ENCODE data around the gene DECR2. TPM values are rescaled to one million over a fixed set of nuclear protein-coding genes. Genes with fewer than 3 reads are reported as not detected.

The DECR2 gene
- total and polyA plus RNA-seq, 2 of the 13 experiments (the other 11 are each of a cell fraction or from before 2014, with no cell fraction given) = 36.3 to 44.6 TPM

GRCh38 chr16:363766-364490, 37.8 kb upstream of the DECR2 start (continued):
- peak; percentile 55 for TF ChIP-seq RFX3 (CRISPR knock-in tag; IDR thresholded peaks at IDR 0.05)

- no TSS peak for BruUV-seq (replicated peaks)
- 65% methylated on average over 15 of the region's 19 CpGs for WGBS (ENCODE audit: low lambda C conversion rate)
- peaks cover 3% of the 10 kb centered on the region for H3K79me2 ChIP-seq (ENCODE audit: insufficient read depth, low read length)
- H3K4me2 ChIP-seq (ENCODE audit: low read depth, low read length) = peak overlapping the region; percentile 71
- H3K36me3 ChIP-seq (replicated peaks in 1 of 2; ENCODE audit: control insufficient read depth in 1 of 2, insufficient read depth in 2 of 2, low read length in 2 of 2) = peaks cover 5 to 21% of the 10 kb centered on the region in 2 experiments; a peak in 4 of 5 replicates
- DNase-seq (ENCODE audit: low spot score) (no peak), ATAC-seq (0 out of 3 replicates have a peak, but pooled peaks have one; percentile 1), FAIRE-seq (no peak)
- no peaks in the 10 kb centered on the region for H3K9me3 ChIP-seq (ENCODE audit: low read length)
- ChIA-PET POLR2A (interaction anchor here (0.9 to 1.5 kb wide), 3 partner anchors 12 to 37 kb away, joined by 3 to 6 read pairs (median 4); partner anchors contain the start of genes AXIN1 and DECR2), CTCF (ENCODE audit: low intra/inter-chr PET ratio, low total read pairs) (interaction anchor here (0.9 kb wide), 1 partner anchor 257 kb away, joined by 3 read pairs; no protein-coding TSS in a partner anchor)
- H3K27me3 ChIP-seq (ENCODE audit: control insufficient read depth in 1 of 2, insufficient read depth in 2 of 2, low read length in 2 of 2) = peaks cover 1 to 13% of the 10 kb centered on the region in 2 experiments; a peak in 4 of 5 replicates
- intact Hi-C loops (cut with micrococcal nuclease; ENCODE audit: unreplicated experiment) = loop anchor here (5.0 kb wide), 2 partner anchors 138 to 248 kb away; partner anchors contain the start of gene LUC7L
- H3K27ac ChIP-seq (ENCODE audit: extremely low read length, insufficient read depth, low read length) = no peak overlapping the region
- H2AFZ ChIP-seq (ENCODE audit: low read length) = no peak overlapping the region
- peaks cover 74% of the 10 kb centered on the region for H3K4me1 ChIP-seq (ENCODE audit: insufficient read depth, low read length)
- H3K9ac ChIP-seq (ENCODE audit: insufficient read depth, low read depth, low read length) = 0 out of 2 replicates have a peak overlapping the region, but pooled peaks have one; percentile 11
- in situ Hi-C loops (cut with HindIII; ENCODE audit: extremely low pct_ligation_motif_present, low pct_unique_long_range_greater_than_20kb) = loop anchor here (5.0 kb wide), 1 partner anchor 93 kb away; no protein-coding TSS in a partner anchor
- no peaks in the 10 kb centered on the region for H4K20me1 ChIP-seq (ENCODE audit: insufficient read depth, low read length)
- peak overlapping the region in 1 of 3 experiments; percentile 46; a peak in 2 of 6 replicates for H3K4me3 ChIP-seq (replicated peaks in 1 of 3; ENCODE audit: insufficient read depth in 1 of 3, low read depth in 2 of 3, low read length in 3 of 3)
- no peak for TF ChIP-seq ZBTB3 (CRISPR knock-in tag; IDR thresholded peaks at IDR 0.05; ENCODE audit: borderline replicate concordance, low read depth)
- TF ChIP-seq ZNF569 (CRISPR knock-in tag; IDR thresholded peaks at IDR 0.05; ENCODE audit: borderline replicate concordance) = no peak
- no peak for TF ChIP-seq GATAD2A (CRISPR knock-in tag; IDR thresholded peaks at IDR 0.05)
- TF ChIP-seq AFF4 (CRISPR knock-in tag; IDR thresholded peaks at IDR 0.05) = no peak
- no peak for TF ChIP-seq TOPORS (CRISPR knock-in tag; IDR thresholded peaks at IDR 0.05)
- no peak for TF ChIP-seq TEAD2 (CRISPR knock-in tag; IDR thresholded peaks at IDR 0.05)
- no peak for TF ChIP-seq AHR (CRISPR knock-in tag; IDR thresholded peaks at IDR 0.05)
- TF ChIP-seq NFE2L1 (CRISPR knock-in tag; IDR thresholded peaks at IDR 0.05; ENCODE audit: borderline replicate concordance) = no peak
- no peak for TF ChIP-seq NFKBIZ (CRISPR knock-in tag; IDR thresholded peaks at IDR 0.05)
- no peak for TF ChIP-seq SMARCC2 (IDR thresholded peaks at IDR 0.05)
- TF ChIP-seq, protein P1, sequence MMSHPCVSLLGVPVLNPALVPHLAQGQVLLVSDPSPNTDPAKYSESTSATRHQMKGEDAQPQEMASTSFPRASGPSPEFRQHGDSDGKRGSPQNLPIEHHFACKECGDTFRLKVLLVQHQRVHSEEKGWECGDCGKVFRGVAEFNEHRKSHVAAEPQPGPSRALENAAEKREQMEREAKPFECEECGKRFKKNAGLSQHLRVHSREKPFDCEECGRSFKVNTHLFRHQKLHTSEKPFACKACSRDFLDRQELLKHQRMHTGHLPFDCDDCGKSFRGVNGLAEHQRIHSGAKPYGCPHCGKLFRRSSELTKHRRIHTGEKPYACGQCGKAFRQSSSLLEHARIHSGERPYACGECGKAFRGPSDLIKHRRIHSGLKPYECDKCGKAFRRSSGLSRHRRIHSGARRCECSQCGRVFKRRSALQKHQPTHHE (CRISPR knock-in tag; IDR thresholded peaks at IDR 0.05; ENCODE audit: borderline replicate concordance) = no peak
- no peak for TF ChIP-seq ZNF329 (CRISPR knock-in tag; IDR thresholded peaks at IDR 0.05; ENCODE audit: low read depth)
- TF ChIP-seq DNMT3B (CRISPR knock-in tag; conservative IDR thresholded peaks at IDR 0.05) = no peak
- no peak for TF ChIP-seq ZBTB20 (CRISPR knock-in tag; IDR thresholded peaks at IDR 0.05; ENCODE audit: borderline replicate concordance, low read depth)
- TF ChIP-seq FOXK2 (IDR thresholded peaks at IDR 0.05) = no peak
These were observed 36.8 kb upstream of the DECR2 start for GRCh38 chr16:364595-365491.

Data from HepG2 (cell line).